SK-N-SH treated with all-trans-retinoic acid at 6 μM for 48 hours (cell line): ENCODE measurements around the gene FAM163A.
"Not testable (repeated sequence)": the region's sequence is repeated elsewhere in the genome, so short reads cannot be mapped to it uniquely, and the experiment has no call there.

Experiments used
- ATAC-seq: fragments of 200-7000 bp; cut with Tn5 transposase; 3 replicates; pipeline ENCODE4 v1.9.1; 2020; ENCODE audit warnings: mild to moderate bottlenecking, moderate library complexity
- ARNTL ChIP-seq: fragments of 450-650 bp; formaldehyde crosslinking; IDR thresholded peaks from 2 replicates; pipeline ENCODE4 v1.5.0; 2020; ENCODE audit warnings: low read depth, mild to moderate bottlenecking, moderate library complexity, borderline replicate concordance
- BACH2 ChIP-seq: fragments of 250-450 bp; sonication (Bioruptor Pico); IDR thresholded peaks from 2 replicates; pipeline ENCODE4 v1.9.0; 2021; ENCODE audit warnings: mild to moderate bottlenecking, borderline replicate concordance
- CREB5 ChIP-seq: fragments of 250-450 bp; sonication (Bioruptor Pico); IDR thresholded peaks from 2 replicates; pipeline ENCODE4 v1.5.1; 2020; ENCODE audit warnings: low read depth, mild to moderate bottlenecking, moderate library complexity
- CSDC2 ChIP-seq: fragments of 250-450 bp; sonication (Bioruptor Pico); IDR thresholded peaks from 2 replicates; pipeline ENCODE4 v1.5.0; 2020; ENCODE audit warnings: mild to moderate bottlenecking, moderate library complexity
- CSRNP3 ChIP-seq: fragments of 250-450 bp; sonication (Bioruptor Pico); IDR thresholded peaks from 2 replicates; pipeline ENCODE4 v1.5.1; 2021; ENCODE audit warnings: mild to moderate bottlenecking, moderate library complexity
- ESRRG ChIP-seq: fragments of 250-450 bp; sonication (Bioruptor Pico); IDR thresholded peaks from 2 replicates; pipeline ENCODE4 v1.6.1; 2021; ENCODE audit warnings: mild to moderate bottlenecking
- GLIS3 ChIP-seq: fragments of 250-450 bp; sonication (Bioruptor Pico); IDR thresholded peaks from 2 replicates; pipeline ENCODE4 v1.5.0; 2020; ENCODE audit warnings: mild to moderate bottlenecking, moderate library complexity
- ISL1 ChIP-seq: fragments of 250-450 bp; sonication (Bioruptor Pico); IDR thresholded peaks from 2 replicates; pipeline ENCODE4 v2.1.2; 2022; ENCODE audit warnings: mild to moderate bottlenecking, moderate library complexity
- OSR1 ChIP-seq: fragments of 250-450 bp; sonication (Bioruptor Pico); IDR thresholded peaks from 2 replicates; pipeline ENCODE4 v1.8.0; 2022; ENCODE audit warnings: moderate library complexity, mild to moderate bottlenecking, inconsistent platforms
- PATZ1 ChIP-seq: fragments of 250-450 bp; sonication (Bioruptor Pico); IDR thresholded peaks from 2 replicates; pipeline ENCODE4 v1.8.0; 2020; ENCODE audit warnings: mild to moderate bottlenecking, moderate library complexity, borderline replicate concordance
- POU6F1 ChIP-seq: fragments of 250-450 bp; sonication (Bioruptor Pico); IDR thresholded peaks from 2 replicates; pipeline ENCODE4 v1.8.0; 2021; ENCODE audit warnings: low read depth, mild to moderate bottlenecking, moderate library complexity, borderline replicate concordance
- PPARA ChIP-seq: fragments of 250-450 bp; sonication (Bioruptor Pico); IDR thresholded peaks from 2 replicates; pipeline ENCODE4 v1.5.0; 2020; ENCODE audit warnings: mild to moderate bottlenecking, borderline replicate concordance
- RARB ChIP-seq: fragments of 250-450 bp; sonication (Bioruptor Pico); IDR thresholded peaks from 2 replicates; pipeline ENCODE4 v1.8.0; 2021; ENCODE audit warnings: mild to moderate bottlenecking, moderate library complexity
- SNAI2 ChIP-seq: fragments of 250-450 bp; sonication (Bioruptor Pico); IDR thresholded peaks from 2 replicates; pipeline ENCODE4 v1.5.0; 2020; ENCODE audit warnings: mild to moderate bottlenecking, moderate library complexity
- TCF4 ChIP-seq: fragments of 250-450 bp; sonication (Bioruptor Pico); IDR thresholded peaks from 2 replicates; pipeline ENCODE4 v1.8.0; 2021; ENCODE audit warnings: mild to moderate bottlenecking, moderate library complexity, borderline replicate concordance
- TOX ChIP-seq: fragments of 250-450 bp; sonication (Bioruptor Pico); IDR thresholded peaks from 2 replicates; pipeline ENCODE4 v1.8.0; 2021; ENCODE audit warnings: mild to moderate bottlenecking, moderate library complexity, borderline replicate concordance
- TSHZ2 ChIP-seq: fragments of 250-450 bp; sonication (Bioruptor Pico); IDR thresholded peaks from 2 replicates; pipeline ENCODE4 v1.5.0; 2020; ENCODE audit warnings: mild to moderate bottlenecking, moderate library complexity
- ZC3H10 ChIP-seq: fragments of 250-450 bp; sonication (Bioruptor Pico); IDR thresholded peaks from 2 replicates; pipeline ENCODE4 v1.5.1; 2021; ENCODE audit warnings: mild to moderate bottlenecking, moderate library complexity
- ZFP3 ChIP-seq: fragments of 250-450 bp; sonication (Bioruptor Pico); IDR thresholded peaks from 2 replicates; pipeline ENCODE4 v1.5.0; 2020; ENCODE audit warnings: mild to moderate bottlenecking, moderate library complexity
- ZFP30 ChIP-seq: fragments of 450-650 bp; formaldehyde crosslinking; IDR thresholded peaks from 2 replicates; pipeline ENCODE4 v1.5.0; 2022; ENCODE audit warnings: mild to moderate bottlenecking, moderate library complexity
- ZNF565 ChIP-seq: fragments of 450-650 bp; formaldehyde crosslinking; conservative IDR thresholded peaks from 2 replicates; pipeline ENCODE4 v1.5.0; 2020; ENCODE audit warnings: low read depth, mild to moderate bottlenecking, moderate library complexity
- ZNF70 ChIP-seq: fragments of 450-650 bp; formaldehyde crosslinking; IDR thresholded peaks from 2 replicates; pipeline ENCODE4 v1.5.0; 2020; ENCODE audit warnings: mild to moderate bottlenecking, moderate library complexity
- ZNF8 ChIP-seq: fragments of 450-650 bp; formaldehyde crosslinking; IDR thresholded peaks from 2 replicates; pipeline ENCODE4 v1.5.0; 2020; ENCODE audit warnings: mild to moderate bottlenecking, moderate library complexity

Gene FAM163A

GRCh38 chr1:179848233-179848632 lies 105.1 kb downstream of the FAM163A start:
- no peak for ATAC-seq

GRCh38 chr1:179853102-179853501 lies 110.0 kb downstream of the FAM163A start:
- TF ChIP-seq OSR1 (CRISPR knock-in tag) = no peak
- no peak for TF ChIP-seq ZNF8 (CRISPR knock-in tag)
- no peak for TF ChIP-seq ZC3H10
- TF ChIP-seq SNAI2 (CRISPR knock-in tag) = no peak
- TF ChIP-seq TCF4 (CRISPR knock-in tag) = no peak
- TF ChIP-seq GLIS3 = no peak
- TF ChIP-seq BACH2 (CRISPR knock-in tag) = no peak
- no peak for TF ChIP-seq CREB5 (CRISPR knock-in tag)
- TF ChIP-seq PATZ1 (CRISPR knock-in tag) = no peak
- no peak for TF ChIP-seq CSRNP3 (CRISPR knock-in tag)
- TF ChIP-seq TSHZ2 (CRISPR knock-in tag) = no peak
- no peak for TF ChIP-seq ZFP30 (CRISPR knock-in tag)
- TF ChIP-seq CSDC2 (CRISPR knock-in tag) = no peak
- no peak for TF ChIP-seq POU6F1 (CRISPR knock-in tag)
- ATAC-seq = no peak

More at GRCh38 chr1:179848233-179848632, 105.1 kb downstream of the FAM163A start:
- TF ChIP-seq ARNTL (CRISPR knock-in tag) (no peak), CSDC2 (CRISPR knock-in tag) (no peak), ZC3H10 (no peak), TOX (no peak), ZNF70 (CRISPR knock-in tag) (no peak), ZNF8 (CRISPR knock-in tag) (no peak), GLIS3 (no peak), ISL1 (CRISPR knock-in tag) (no peak), PPARA (CRISPR knock-in tag) (no peak), ZFP30 (CRISPR knock-in tag) (no peak), TSHZ2 (CRISPR knock-in tag) (no peak), SNAI2 (CRISPR knock-in tag) (no peak), OSR1 (CRISPR knock-in tag) (no peak), RARB (CRISPR knock-in tag) (no peak), ESRRG (CRISPR knock-in tag) (no peak), ZFP3 (CRISPR knock-in tag) (no peak), TCF4 (CRISPR knock-in tag) (no peak), ZNF565 (no peak), PATZ1 (CRISPR knock-in tag) (no peak)
- TF ChIP-seq, all 23 proteins: peak for 0

GRCh38 chr1:179855831-179856230 lies 112.7 kb downstream of the FAM163A start:
- ATAC-seq = not testable (repeated sequence)
